H9 (cell line): ENCODE measurements around the gene RBFA. TPM values are rescaled to one million over a fixed set of nuclear protein-coding genes. Genes with fewer than 3 reads are reported as not detected.

ENCODE experiments used
- DNase-seq: peaks from one replicate; pipeline ENCODE4 v3.0.0-alpha.2; 2017
- H2AFZ ChIP-seq: one replicate; pipeline ENCODE4 v1.6.1; 2013; ENCODE audit warnings: mild to moderate bottlenecking, low read length, control low read depth, moderate library complexity
- H2AK5ac ChIP-seq: 2 replicates; pipeline ENCODE4 v1.6.1; 2013; ENCODE audit warnings: low read length, control low read depth, mixed read lengths; ENCODE audit not compliant: insufficient read length
- H2BK120ac ChIP-seq: one replicate; pipeline ENCODE4 v1.6.1; 2013; ENCODE audit warnings: low read depth, mild to moderate bottlenecking, low read length, control low read depth, inconsistent platforms; ENCODE audit not compliant: poor library complexity, severe bottlenecking
- H2BK12ac ChIP-seq: 2 replicates; pipeline ENCODE4 v1.6.1; 2013; ENCODE audit warnings: low read length, control low read depth, mixed read lengths, low read depth; ENCODE audit not compliant: insufficient read length
- H2BK15ac ChIP-seq: 2 replicates; pipeline ENCODE4 v1.6.1; 2013; ENCODE audit warnings: low read depth, low read length, control low read depth
- H2BK20ac ChIP-seq: one replicate; pipeline ENCODE4 v1.6.1; 2013; ENCODE audit warnings: low read depth, mild to moderate bottlenecking, low read length, control low read depth, inconsistent platforms; ENCODE audit not compliant: poor library complexity, severe bottlenecking
- H2BK5ac ChIP-seq: 2 replicates; pipeline ENCODE4 v1.6.1; 2013; ENCODE audit warnings: low read length, control low read depth, mixed read lengths; ENCODE audit not compliant: insufficient read length
- H3K14ac ChIP-seq: 2 replicates; pipeline ENCODE4 v1.6.1; 2013; ENCODE audit warnings: low read length, control low read depth; ENCODE audit not compliant: insufficient read depth
- H3K18ac ChIP-seq: 2 replicates; pipeline ENCODE4 v1.6.1; 2013; ENCODE audit warnings: low read depth, mild to moderate bottlenecking, mixed read lengths, low read length, control low read depth; ENCODE audit not compliant: insufficient read length
- H3K23ac ChIP-seq: 2 replicates; pipeline ENCODE4 v1.6.1; 2013; ENCODE audit warnings: low read length, control low read depth, mixed read lengths, low read depth; ENCODE audit not compliant: insufficient read length
- H3K23me2 ChIP-seq: 2 replicates; pipeline ENCODE4 v1.6.1; 2013; ENCODE audit warnings: low read depth, mild to moderate bottlenecking, mixed read lengths, low read length, control low read depth; ENCODE audit not compliant: insufficient read length, poor library complexity, severe bottlenecking
- H3K27ac ChIP-seq: 2 replicates; pipeline ENCODE4 v1.5.1; 2013; ENCODE audit warnings: low read length, control low read depth, mixed read lengths, low read depth; ENCODE audit not compliant: insufficient read length
- H3K27me3 ChIP-seq: 2 replicates; pipeline ENCODE4 v1.6.1; 2013; ENCODE audit warnings: low read length, control low read depth, inconsistent platforms; ENCODE audit not compliant: insufficient read depth
- H3K4ac ChIP-seq: 2 replicates; pipeline ENCODE4 v1.6.1; 2013; ENCODE audit warnings: low read depth, mild to moderate bottlenecking, control low read depth, inconsistent platforms, low read length, moderate library complexity
- H3K4me1 ChIP-seq: 2 replicates; pipeline ENCODE4 v1.6.1; 2013; ENCODE audit warnings: low read length, control low read depth, inconsistent platforms; ENCODE audit not compliant: insufficient read depth
- H3K4me2 ChIP-seq: 2 replicates; pipeline ENCODE4 v1.6.1; 2013; ENCODE audit warnings: low read length, control low read depth, mixed read lengths; ENCODE audit not compliant: insufficient read length, insufficient read depth
- H3K56ac ChIP-seq: 2 replicates; pipeline ENCODE4 v1.6.1; 2013; ENCODE audit warnings: low read depth, mild to moderate bottlenecking, mixed read lengths, low read length, control low read depth; ENCODE audit not compliant: insufficient read length
- H3K79me1 ChIP-seq: 2 replicates; pipeline ENCODE4 v1.6.1; 2013; ENCODE audit warnings: low read depth, mild to moderate bottlenecking, moderate library complexity, low read length, control low read depth, inconsistent platforms; ENCODE audit not compliant: insufficient read depth, poor library complexity, severe bottlenecking
- H3K79me2 ChIP-seq: 2 replicates; pipeline ENCODE4 v1.6.1; 2013; ENCODE audit warnings: low read length, control low read depth, inconsistent platforms; ENCODE audit not compliant: insufficient read depth
- H3K9ac ChIP-seq: 2 replicates; pipeline ENCODE4 v1.6.1; 2013; ENCODE audit warnings: low read length, control low read depth, mixed read lengths; ENCODE audit not compliant: insufficient read length; ENCODE audit errors: extremely low read depth
- H3K9me3 ChIP-seq: one replicate; pipeline ENCODE4 v1.6.1; 2013; ENCODE audit warnings: low read depth, low read length, inconsistent platforms; ENCODE audit not compliant: control insufficient read depth
- H3T11ph ChIP-seq: one replicate; pipeline ENCODE4 v1.6.1; 2013; ENCODE audit warnings: mild to moderate bottlenecking, low read length, control low read depth, inconsistent platforms
- H4K20me1 ChIP-seq: one replicate; pipeline ENCODE4 v1.6.1; 2013; ENCODE audit not compliant: control insufficient read depth, insufficient read length, insufficient read depth
- H4K5ac ChIP-seq: 2 replicates; pipeline ENCODE4 v1.6.1; 2013; ENCODE audit warnings: low read depth, mild to moderate bottlenecking, mixed read lengths, low read length, control low read depth; ENCODE audit not compliant: insufficient read length
- H4K8ac ChIP-seq: replicated peaks from 2 replicates; pipeline ENCODE4 v1.6.1; 2013; ENCODE audit warnings: low read length, control low read depth, mixed read lengths, low read depth; ENCODE audit not compliant: insufficient read length
- H4K91ac ChIP-seq: 2 replicates; pipeline ENCODE4 v1.6.1; 2013; ENCODE audit warnings: low read depth, mild to moderate bottlenecking, moderate library complexity, mixed read lengths, low read length, control low read depth; ENCODE audit not compliant: insufficient read length
- H3K27ac Mint-ChIP-seq, 3 experiments: 2 replicates in 2 of 3; 3 replicates in 1 of 3; pipeline ENCODE4 v1.8.0; 2020 to 2021; ENCODE audit warnings: mixed read lengths in 3 of 3, mild to moderate bottlenecking in 1 of 3, moderate library complexity in 1 of 3
- H3K27me3 Mint-ChIP-seq: 2 replicates; pipeline ENCODE4 v1.8.0; 2021; ENCODE audit warnings: low read depth, mild to moderate bottlenecking, moderate library complexity, mixed read lengths
- H3K36me3 Mint-ChIP-seq, 3 experiments: 2 replicates in 2 of 3; 3 replicates in 1 of 3; pipeline ENCODE4 v1.8.0; 2020 to 2021; ENCODE audit warnings: low read depth in 3 of 3, mixed read lengths in 3 of 3; ENCODE audit not compliant: insufficient read depth in 1 of 3
- H3K4me1 Mint-ChIP-seq, 2 experiments: 2 replicates each; pipeline ENCODE4 v1.8.0; 2020; ENCODE audit warnings: mixed read lengths in 2 of 2
- H3K4me3 Mint-ChIP-seq, 2 experiments: 2 replicates in 1 of 2; 3 replicates in 1 of 2; pipeline ENCODE4 v1.8.0; 2020 to 2021; ENCODE audit warnings: mild to moderate bottlenecking in 2 of 2, mixed read lengths in 2 of 2, moderate library complexity in 1 of 2
- H3K9me3 Mint-ChIP-seq, 2 experiments: 2 replicates in 1 of 2; 3 replicates in 1 of 2; pipeline ENCODE4 v1.8.0; 2020; ENCODE audit warnings: mild to moderate bottlenecking in 2 of 2, mixed read lengths in 2 of 2, moderate library complexity in 1 of 2
- WGBS: extraction: QIAGEN DNeasy Blood & Tissue Kit; methylation state at CpG from one replicate; pipeline ENCODE4 v1.1.7; 2013; ENCODE audit warnings: missing lambda C conversion rate, low lambda C conversion rate, mixed read lengths; ENCODE audit not compliant: insufficient read length; ENCODE audit errors: extremely low coverage; 5-methylcytosine and 5-hydroxymethylcytosine counted together
- total RNA-seq: library from RNA; stranded (reverse); gene quantifications from 2 replicates; pipeline ENCODE4 v1.2.1, GENCODE V29; 2021
- TF ChIP-seq, protein P1 (sequence below): fragments of 200-600 bp; sonication (generic); conservative IDR thresholded peaks from 3 replicates; pipeline ENCODE4 v1.8.0; 2021; ENCODE audit warnings: antibody characterized with exemption, mild to moderate bottlenecking

RBFA gene
- total RNA-seq, 1 experiment from 2014 or later: 42.5 TPM

GRCh38 chr18:80006724-80007123 is 27.5 kb upstream of the RBFA start:
- no peak overlapping the region for H3K4ac ChIP-seq
- H3K9me3 ChIP-seq: no peaks in the 10 kb centered on the region
- no peaks in the 10 kb centered on the region; the same call in 1 of the 2 replicates for H3K4me1 ChIP-seq
- no peak overlapping the region for H3K56ac ChIP-seq
- no peak overlapping the region for H2BK20ac ChIP-seq
- WGBS: no CpG with 5 or more reads among the region's 7 CpGs
- no peak overlapping the region for H4K91ac ChIP-seq
- H2BK12ac ChIP-seq: no peak overlapping the region
- H3K27ac ChIP-seq: no peak overlapping the region
- no peak overlapping the region for H3K18ac ChIP-seq
- H2BK15ac ChIP-seq: no peak overlapping the region
- peak; percentile 61 for DNase-seq
- H3K4me1 Mint-ChIP-seq: peaks cover 13 to 21% of the 10 kb centered on the region in 2 experiments
- no peak overlapping the region for H2BK120ac ChIP-seq
- no peak overlapping the region for H2AK5ac ChIP-seq
- no peak overlapping the region for H2AFZ ChIP-seq
- no peaks in the 10 kb centered on the region for H3K27me3 ChIP-seq
- H4K8ac ChIP-seq: no peak overlapping the region
- H3K4me3 Mint-ChIP-seq: no peak overlapping the region
- no peak overlapping the region for H3K23ac ChIP-seq
- H4K20me1 ChIP-seq: no peaks in the 10 kb centered on the region
- no peak overlapping the region for H3T11ph ChIP-seq
- TF ChIP-seq, protein P1, sequence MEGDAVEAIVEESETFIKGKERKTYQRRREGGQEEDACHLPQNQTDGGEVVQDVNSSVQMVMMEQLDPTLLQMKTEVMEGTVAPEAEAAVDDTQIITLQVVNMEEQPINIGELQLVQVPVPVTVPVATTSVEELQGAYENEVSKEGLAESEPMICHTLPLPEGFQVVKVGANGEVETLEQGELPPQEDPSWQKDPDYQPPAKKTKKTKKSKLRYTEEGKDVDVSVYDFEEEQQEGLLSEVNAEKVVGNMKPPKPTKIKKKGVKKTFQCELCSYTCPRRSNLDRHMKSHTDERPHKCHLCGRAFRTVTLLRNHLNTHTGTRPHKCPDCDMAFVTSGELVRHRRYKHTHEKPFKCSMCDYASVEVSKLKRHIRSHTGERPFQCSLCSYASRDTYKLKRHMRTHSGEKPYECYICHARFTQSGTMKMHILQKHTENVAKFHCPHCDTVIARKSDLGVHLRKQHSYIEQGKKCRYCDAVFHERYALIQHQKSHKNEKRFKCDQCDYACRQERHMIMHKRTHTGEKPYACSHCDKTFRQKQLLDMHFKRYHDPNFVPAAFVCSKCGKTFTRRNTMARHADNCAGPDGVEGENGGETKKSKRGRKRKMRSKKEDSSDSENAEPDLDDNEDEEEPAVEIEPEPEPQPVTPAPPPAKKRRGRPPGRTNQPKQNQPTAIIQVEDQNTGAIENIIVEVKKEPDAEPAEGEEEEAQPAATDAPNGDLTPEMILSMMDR: no peak
- H2BK5ac ChIP-seq: no peak overlapping the region
- H3K14ac ChIP-seq: no peak overlapping the region
- H3K27ac Mint-ChIP-seq: peak overlapping the region in 1 of 3 experiments; percentile 85; a peak in 3 of 7 replicates
- no peaks in the 10 kb centered on the region for H3K79me1 ChIP-seq
- peaks cover 5 to 37% (median 10%) of the 10 kb centered on the region in 3 experiments for H3K36me3 Mint-ChIP-seq
- no peaks in the 10 kb centered on the region for H3K23me2 ChIP-seq
- no peak overlapping the region for H3K9ac ChIP-seq
- H3K79me2 ChIP-seq: no peaks in the 10 kb centered on the region
- peaks cover 3% of the 10 kb centered on the region for H3K27me3 Mint-ChIP-seq
- H3K4me2 ChIP-seq: no peak overlapping the region
- H3K9me3 Mint-ChIP-seq: peaks cover 53 to 54% of the 10 kb centered on the region in 2 experiments
- H4K5ac ChIP-seq: no peak overlapping the region
